UCSD-AML1 (cell line): ENCODE results near the gene PTRH1.

Experiments
- DNase-seq: peaks from one replicate; lab custom pipeline; 2025; ENCODE audit not compliant: unreplicated experiment; lab: John Stamatoyannopoulos, UW

Gene PTRH1

GRCh38 chr9:127667127-127667844 lies 48.2 kb downstream of the PTRH1 start:
- DNase-seq = no peak

GRCh38 chr9:127664678-127665507 lies 50.6 kb downstream of the PTRH1 start:
- DNase-seq = no peak

DNA sequence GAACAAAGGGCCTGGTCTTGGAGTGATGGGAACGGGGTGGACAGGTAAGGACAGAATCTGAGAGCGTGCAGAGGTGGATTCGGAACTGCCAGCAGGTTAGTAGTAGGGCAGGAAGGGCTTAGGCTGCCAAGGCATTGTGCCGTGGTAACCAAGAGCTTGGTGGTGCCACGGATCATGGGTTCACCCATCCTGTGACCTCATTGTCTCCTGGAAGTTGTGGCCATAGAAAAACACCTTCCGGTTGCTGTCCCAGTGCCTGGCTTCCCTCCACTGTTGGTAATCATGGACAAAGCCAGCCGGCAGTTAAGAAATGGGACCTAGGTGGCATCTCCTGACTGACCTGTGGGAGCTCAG lies 51.2 kb downstream of the PTRH1 start:
- no peak for DNase-seq
